ENCODE measurements around the gene LPCAT1.

LPCAT1 gene

GRCh38 chr5:1443171-1443570, 80.6 kb downstream of the LPCAT1 start:
- Histone ChIP-seq H3F3A (ENCODE audit: low read depth) (no peaks in the 10 kb centered on the region), H3K27me3 (ENCODE audit: insufficient read depth, low read length, poor library complexity, severe bottlenecking) (no peaks in the 10 kb centered on the region), H3K4me3 (ENCODE audit: low read length, poor library complexity, severe bottlenecking) (no peak overlapping the region), H3K9me3 (ENCODE audit: insufficient read depth, low read depth, low read length) (no peaks in the 10 kb centered on the region), H3K4me1 (ENCODE audit: insufficient read depth, low read length, poor library complexity, severe bottlenecking) (peaks cover 13% of the 10 kb centered on the region), H3K4me2 (ENCODE audit: low read depth, low read length, poor library complexity, severe bottlenecking) (no peak overlapping the region), H3K36me3 (ENCODE audit: insufficient read depth, low read length) (no peaks in the 10 kb centered on the region), H4K20me1 (ENCODE audit: insufficient read depth, low read length, poor library complexity, severe bottlenecking) (no peaks in the 10 kb centered on the region), H3K79me2 (ENCODE audit: insufficient read depth, low read length) (no peaks in the 10 kb centered on the region), H2AFZ (ENCODE audit: low read length) (no peak overlapping the region), H3K9me2 (replicated peaks; ENCODE audit: low read depth, low read length) (no peaks in the 10 kb centered on the region), H3K9ac (ENCODE audit: low read depth, low read length, poor library complexity, severe bottlenecking) (no peak overlapping the region)
- TF ChIP-seq EZH2phosphoT487 (IDR thresholded peaks at IDR 0.05; ENCODE audit: borderline replicate concordance) = no peak

DNA sequence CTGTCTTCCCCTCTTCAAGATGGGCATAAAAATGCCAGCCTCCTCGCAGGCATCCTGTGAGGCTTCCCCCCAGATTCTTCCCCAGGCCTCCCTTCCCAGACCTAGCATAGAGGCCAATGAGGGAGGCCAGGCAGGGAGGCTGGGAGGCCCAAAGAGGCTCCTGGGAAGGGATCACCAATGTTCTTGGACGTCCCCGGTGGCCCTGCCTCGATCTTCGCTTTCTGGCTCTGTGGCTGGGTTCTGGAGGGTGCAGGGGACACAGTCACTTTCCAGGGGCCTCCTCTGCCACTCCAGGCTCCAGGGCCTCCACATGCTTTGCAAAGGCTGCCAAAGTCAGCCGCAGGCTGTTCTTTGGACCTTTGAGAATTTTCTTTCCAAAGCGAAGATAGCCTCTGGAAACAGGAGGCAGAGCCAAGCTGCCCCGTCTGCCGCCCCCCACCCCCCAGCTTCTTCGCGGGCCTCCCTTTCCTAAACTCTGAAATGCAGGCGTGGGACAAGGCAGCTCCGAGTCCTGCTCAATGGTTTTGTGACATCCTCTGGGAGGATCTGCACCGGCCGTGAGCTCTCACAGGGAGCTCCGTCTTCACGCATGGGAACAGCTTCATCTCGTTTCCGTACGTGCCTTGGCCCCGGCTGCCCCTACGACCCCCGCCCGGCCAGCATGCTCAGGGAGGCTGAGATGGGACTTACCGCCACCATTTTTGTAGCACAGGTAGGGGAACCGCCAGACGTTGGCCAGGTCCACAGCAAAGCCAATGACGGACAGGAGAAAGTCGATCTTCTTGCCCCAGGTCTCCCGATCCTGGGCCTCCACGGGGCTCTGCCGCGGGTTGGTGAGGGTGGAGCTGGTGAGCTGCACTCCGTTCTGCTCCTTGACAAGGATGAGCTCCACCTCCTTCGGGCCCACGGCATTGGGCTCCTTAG, 81.3 kb downstream of the LPCAT1 start:
- Histone ChIP-seq H3K4me3 (ENCODE audit: low read length, poor library complexity, severe bottlenecking) (no peak overlapping the region), H3K9me2 (replicated peaks; ENCODE audit: low read depth, low read length) (no peaks in the 10 kb centered on the region), H3K27me3 (ENCODE audit: insufficient read depth, low read length, poor library complexity, severe bottlenecking) (no peaks in the 10 kb centered on the region), H3F3A (ENCODE audit: low read depth) (no peaks in the 10 kb centered on the region), H3K4me1 (ENCODE audit: insufficient read depth, low read length, poor library complexity, severe bottlenecking) (peaks cover 6% of the 10 kb centered on the region), H4K20me1 (ENCODE audit: insufficient read depth, low read length, poor library complexity, severe bottlenecking) (no peaks in the 10 kb centered on the region), H2AFZ (ENCODE audit: low read length) (no peak overlapping the region), H3K9me3 (ENCODE audit: insufficient read depth, low read depth, low read length) (no peaks in the 10 kb centered on the region), H3K9ac (ENCODE audit: low read depth, low read length, poor library complexity, severe bottlenecking) (no peak overlapping the region), H3K79me2 (ENCODE audit: insufficient read depth, low read length) (no peaks in the 10 kb centered on the region), H3K36me3 (ENCODE audit: insufficient read depth, low read length) (no peaks in the 10 kb centered on the region), H3K4me2 (ENCODE audit: low read depth, low read length, poor library complexity, severe bottlenecking) (no peak overlapping the region)
- TF ChIP-seq EZH2phosphoT487 (IDR thresholded peaks at IDR 0.05; ENCODE audit: borderline replicate concordance) = no peak
- TF ChIP-seq, protein P1, sequence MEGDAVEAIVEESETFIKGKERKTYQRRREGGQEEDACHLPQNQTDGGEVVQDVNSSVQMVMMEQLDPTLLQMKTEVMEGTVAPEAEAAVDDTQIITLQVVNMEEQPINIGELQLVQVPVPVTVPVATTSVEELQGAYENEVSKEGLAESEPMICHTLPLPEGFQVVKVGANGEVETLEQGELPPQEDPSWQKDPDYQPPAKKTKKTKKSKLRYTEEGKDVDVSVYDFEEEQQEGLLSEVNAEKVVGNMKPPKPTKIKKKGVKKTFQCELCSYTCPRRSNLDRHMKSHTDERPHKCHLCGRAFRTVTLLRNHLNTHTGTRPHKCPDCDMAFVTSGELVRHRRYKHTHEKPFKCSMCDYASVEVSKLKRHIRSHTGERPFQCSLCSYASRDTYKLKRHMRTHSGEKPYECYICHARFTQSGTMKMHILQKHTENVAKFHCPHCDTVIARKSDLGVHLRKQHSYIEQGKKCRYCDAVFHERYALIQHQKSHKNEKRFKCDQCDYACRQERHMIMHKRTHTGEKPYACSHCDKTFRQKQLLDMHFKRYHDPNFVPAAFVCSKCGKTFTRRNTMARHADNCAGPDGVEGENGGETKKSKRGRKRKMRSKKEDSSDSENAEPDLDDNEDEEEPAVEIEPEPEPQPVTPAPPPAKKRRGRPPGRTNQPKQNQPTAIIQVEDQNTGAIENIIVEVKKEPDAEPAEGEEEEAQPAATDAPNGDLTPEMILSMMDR (conservative IDR thresholded peaks at IDR 0.05; ENCODE audit: low read length) = no peak

GRCh38 chr5:1441166-1441865, 82.4 kb downstream of the LPCAT1 start:
- Histone ChIP-seq H3K27me3 (ENCODE audit: insufficient read depth, low read length, poor library complexity, severe bottlenecking) (no peaks in the 10 kb centered on the region), H3K36me3 (ENCODE audit: insufficient read depth, low read length) (no peaks in the 10 kb centered on the region), H3K9me3 (ENCODE audit: insufficient read depth, low read depth, low read length) (no peaks in the 10 kb centered on the region), H3K4me2 (ENCODE audit: low read depth, low read length, poor library complexity, severe bottlenecking) (no peak overlapping the region), H3K9ac (ENCODE audit: low read depth, low read length, poor library complexity, severe bottlenecking) (no peak overlapping the region), H4K20me1 (ENCODE audit: insufficient read depth, low read length, poor library complexity, severe bottlenecking) (no peaks in the 10 kb centered on the region), H2AFZ (ENCODE audit: low read length) (no peak overlapping the region), H3K4me3 (ENCODE audit: low read length, poor library complexity, severe bottlenecking) (no peak overlapping the region), H3K79me2 (ENCODE audit: insufficient read depth, low read length) (no peaks in the 10 kb centered on the region), H3F3A (ENCODE audit: low read depth) (no peaks in the 10 kb centered on the region), H3K4me1 (ENCODE audit: insufficient read depth, low read length, poor library complexity, severe bottlenecking) (no peaks in the 10 kb centered on the region), H3K9me2 (replicated peaks; ENCODE audit: low read depth, low read length) (no peaks in the 10 kb centered on the region)
- TF ChIP-seq EZH2phosphoT487 (IDR thresholded peaks at IDR 0.05; ENCODE audit: borderline replicate concordance) = no peak
- TF ChIP-seq, protein P1 (conservative IDR thresholded peaks at IDR 0.05; ENCODE audit: low read length) = no peak

Measured in Loucy (cell line).